RPMI7951 (cell line): Measurements from ENCODE around the gene MAST4. TPM values are rescaled to one million over a fixed set of nuclear protein-coding genes. Genes with fewer than 3 reads are reported as not detected.

Experiments used
- DNase-seq: peaks from one replicate; pipeline ENCODE4 v3.0.0-alpha.2; 2012; ENCODE audit warnings: low read depth
- total RNA-seq: library from RNA; depleted of rRNA; stranded (reverse); fragments of >200 nt; shearing (Covaris generic); gene quantifications from 2 replicates; pipeline ENCODE4 v1.2.3, GENCODE V29; 2014

The MAST4 gene
- total RNA-seq, 1 experiment from 2014 or later: 4.8 TPM

- peak; percentile 62 for DNase-seq
Measured at GRCh38 chr5:67015541-67016191, 419.5 kb downstream of the MAST4 start.

GRCh38 chr5:67019065-67019845 is 423.1 kb downstream of the MAST4 start:
- DNase-seq: no peak

- no peak for DNase-seq
Measured at GRCh38 chr5:67020096-67020615, 424.0 kb downstream of the MAST4 start.

GRCh38 chr5:67021031-67021430 is 424.8 kb downstream of the MAST4 start:
- DNase-seq: no peak

- no peak for DNase-seq
Measured at GRCh38 chr5:67021521-67021920, 425.3 kb downstream of the MAST4 start.

- DNase-seq: no peak
Measured at GRCh38 chr5:67021962-67022361, 425.8 kb downstream of the MAST4 start.

GRCh38 chr5:67025457-67025856 is 429.3 kb downstream of the MAST4 start:
- no peak for DNase-seq

- no peak for DNase-seq
Measured at GRCh38 chr5:67026278-67026677, 430.1 kb downstream of the MAST4 start.

GRCh38 chr5:67027171-67027570 is 431.0 kb downstream of the MAST4 start:
- DNase-seq: no peak

- peak; percentile 76 for DNase-seq
Measured at GRCh38 chr5:67028371-67028770, 432.2 kb downstream of the MAST4 start.

GRCh38 chr5:67028941-67029340 is 432.7 kb downstream of the MAST4 start:
- no peak for DNase-seq

GRCh38 chr5:67029481-67029880 is 433.3 kb downstream of the MAST4 start:
- DNase-seq: no peak

GRCh38 chr5:67030289-67031056 is 434.3 kb downstream of the MAST4 start:
- DNase-seq: peak; percentile 79

GRCh38 chr5:67031057-67031443 is 434.9 kb downstream of the MAST4 start:
- DNase-seq: no peak

- DNase-seq: no peak
Measured at GRCh38 chr5:67031692-67032091, 435.5 kb downstream of the MAST4 start.

- no peak for DNase-seq
Measured at GRCh38 chr5:67032921-67033664, 436.9 kb downstream of the MAST4 start.

GRCh38 chr5:67033880-67034651 is 437.9 kb downstream of the MAST4 start:
- no peak for DNase-seq

- DNase-seq: no peak
Measured at GRCh38 chr5:67035098-67035740, 439.0 kb downstream of the MAST4 start.

- no peak for DNase-seq
Measured at GRCh38 chr5:67037171-67037570, 441.0 kb downstream of the MAST4 start.
